ENCODE results near the gene HSPA12B.

GRCh38 chr20:3760655-3761348, 28.3 kb downstream of the HSPA12B start:
- TF ChIP-seq JUNB (IDR thresholded peaks at IDR 0.05) = no peak
- no peak for TF ChIP-seq POLR2A (IDR thresholded peaks at IDR 0.05; ENCODE audit: low read length)
- TF ChIP-seq CTCF (IDR thresholded peaks at IDR 0.05) = no peak
- TF ChIP-seq MAFK (IDR thresholded peaks at IDR 0.05; ENCODE audit: partially characterized antibody) = no peak
- TF ChIP-seq MAZ (IDR thresholded peaks at IDR 0.05; ENCODE audit: borderline replicate concordance, low read depth, low read length) = no peak
- TF ChIP-seq REST (IDR thresholded peaks at IDR 0.05) = no peak
- no peak for TF ChIP-seq MAX (IDR thresholded peaks at IDR 0.05)
- no peak for TF ChIP-seq BCL3 (IDR thresholded peaks at IDR 0.05)
- no peak for TF ChIP-seq MYC (IDR thresholded peaks at IDR 0.05; ENCODE audit: borderline replicate concordance, low read length)
- TF ChIP-seq HDAC2 (IDR thresholded peaks at IDR 0.05) = no peak
- no peak for TF ChIP-seq CHD2 (IDR thresholded peaks at IDR 0.05; ENCODE audit: low read length, partially characterized antibody)
- no peak for TF ChIP-seq USF2 (IDR thresholded peaks at IDR 0.05)
